GM12865 (cell line): ENCODE data around the gene MED4.

Experiments used
- DNase-seq: peaks from one replicate; pipeline ENCODE4 v3.0.0; 2010; ENCODE audit warnings: low read depth
- H3K4me3 ChIP-seq: 2 replicates; pipeline ENCODE4 v1.5.1; 2011; ENCODE audit warnings: mild to moderate bottlenecking, low read depth, low read length, control low read depth
- TF ChIP-seq, protein P1 (sequence below): IDR thresholded peaks from 2 replicates; pipeline ENCODE4 v1.5.1; 2011; ENCODE audit warnings: low read length, control low read depth, low read depth, inconsistent platforms; ENCODE audit not compliant: insufficient read depth; ENCODE audit errors: missing control alignments

The MED4 gene

DNA sequence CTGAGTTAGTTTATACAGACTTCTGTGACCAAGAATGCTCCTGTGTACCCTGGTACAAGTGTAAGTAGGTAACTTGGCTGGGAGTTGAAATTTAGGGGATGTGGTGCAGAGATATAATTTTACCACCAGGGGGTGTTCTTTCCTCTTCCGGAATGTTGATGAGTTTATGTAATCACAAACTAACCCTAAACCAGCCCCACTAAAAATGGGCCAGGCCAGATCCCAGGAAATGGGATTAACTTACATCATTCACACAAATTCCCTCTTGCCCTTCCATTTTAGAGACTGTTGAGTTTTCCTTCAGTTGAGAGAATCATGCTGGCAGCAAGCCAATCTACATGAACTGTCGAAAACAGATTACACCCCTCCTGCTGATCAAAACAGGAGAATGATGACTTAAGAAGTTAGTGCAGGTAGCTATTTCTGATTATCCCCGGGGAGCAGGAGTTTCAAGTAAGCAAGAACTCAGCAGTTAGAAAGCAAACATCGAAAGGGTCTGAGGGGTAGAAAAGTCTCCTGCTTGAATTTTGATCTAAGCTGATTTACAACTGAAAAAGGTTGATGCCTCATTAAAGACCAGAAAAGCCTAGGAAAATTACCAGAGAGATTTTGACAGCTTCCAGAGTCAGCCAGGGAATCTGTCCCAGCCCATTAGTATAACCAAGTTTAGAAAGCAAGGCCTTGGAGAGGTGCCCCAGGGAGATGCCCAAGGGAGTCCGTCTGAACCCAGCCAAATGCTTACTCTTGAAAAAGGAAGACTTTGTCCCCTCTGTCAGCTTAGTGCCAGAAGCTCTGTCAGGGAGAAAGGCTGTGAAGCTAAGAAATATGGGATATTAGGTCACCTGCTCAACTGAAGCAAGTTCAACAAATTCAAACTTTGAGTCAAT is 32.3 kb upstream of the MED4 start:
- peak; percentile 66 for DNase-seq
- no peak overlapping the region for H3K4me3 ChIP-seq
- TF ChIP-seq, protein P1, sequence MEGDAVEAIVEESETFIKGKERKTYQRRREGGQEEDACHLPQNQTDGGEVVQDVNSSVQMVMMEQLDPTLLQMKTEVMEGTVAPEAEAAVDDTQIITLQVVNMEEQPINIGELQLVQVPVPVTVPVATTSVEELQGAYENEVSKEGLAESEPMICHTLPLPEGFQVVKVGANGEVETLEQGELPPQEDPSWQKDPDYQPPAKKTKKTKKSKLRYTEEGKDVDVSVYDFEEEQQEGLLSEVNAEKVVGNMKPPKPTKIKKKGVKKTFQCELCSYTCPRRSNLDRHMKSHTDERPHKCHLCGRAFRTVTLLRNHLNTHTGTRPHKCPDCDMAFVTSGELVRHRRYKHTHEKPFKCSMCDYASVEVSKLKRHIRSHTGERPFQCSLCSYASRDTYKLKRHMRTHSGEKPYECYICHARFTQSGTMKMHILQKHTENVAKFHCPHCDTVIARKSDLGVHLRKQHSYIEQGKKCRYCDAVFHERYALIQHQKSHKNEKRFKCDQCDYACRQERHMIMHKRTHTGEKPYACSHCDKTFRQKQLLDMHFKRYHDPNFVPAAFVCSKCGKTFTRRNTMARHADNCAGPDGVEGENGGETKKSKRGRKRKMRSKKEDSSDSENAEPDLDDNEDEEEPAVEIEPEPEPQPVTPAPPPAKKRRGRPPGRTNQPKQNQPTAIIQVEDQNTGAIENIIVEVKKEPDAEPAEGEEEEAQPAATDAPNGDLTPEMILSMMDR, result peak; percentile 61

DNA sequence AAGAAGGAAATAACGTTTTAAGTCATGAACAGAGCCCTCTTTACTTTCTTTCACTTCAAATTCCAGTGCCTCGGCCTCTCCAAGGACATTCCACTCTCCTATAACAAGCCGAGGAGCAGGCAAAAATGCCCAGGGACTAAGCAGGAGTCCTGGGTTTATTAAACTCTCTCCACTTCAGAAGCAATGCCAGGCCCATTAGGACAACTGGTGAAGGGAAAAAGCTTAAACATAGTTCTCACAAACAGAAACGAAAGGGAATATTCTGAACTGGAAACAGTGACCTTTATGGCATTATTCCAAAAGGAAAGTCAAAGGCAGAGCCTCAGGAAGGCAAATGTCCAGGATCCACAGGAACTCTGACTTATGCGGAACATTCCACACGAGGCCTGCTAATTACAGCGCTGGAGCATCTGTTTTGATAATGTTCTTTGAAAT is 30.9 kb upstream of the MED4 start:
- TF ChIP-seq, protein P1, result no peak
- no peak for DNase-seq
- no peak overlapping the region for H3K4me3 ChIP-seq

DNA sequence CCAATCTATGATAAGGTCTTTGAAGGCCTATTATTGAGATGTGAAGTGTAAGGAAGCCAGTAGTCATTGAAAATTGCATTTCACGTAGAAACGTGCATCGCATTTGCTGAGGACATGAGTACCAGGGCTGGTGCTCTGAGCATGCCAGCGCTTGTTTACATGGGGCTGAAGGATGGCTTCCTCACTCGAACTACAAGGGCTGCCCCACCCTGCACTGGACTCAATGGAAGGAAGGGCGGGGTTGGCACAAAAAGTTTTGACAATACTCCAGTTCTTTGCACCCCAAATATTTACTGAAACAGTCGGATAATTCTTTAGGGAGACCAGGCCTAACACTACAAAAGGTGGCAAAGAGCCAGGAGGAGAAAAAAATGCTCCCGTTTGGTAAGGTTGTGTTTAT is 28.9 kb upstream of the MED4 start:
- TF ChIP-seq, protein P1, result no peak
- no peak overlapping the region for H3K4me3 ChIP-seq
- DNase-seq, result no peak

DNA sequence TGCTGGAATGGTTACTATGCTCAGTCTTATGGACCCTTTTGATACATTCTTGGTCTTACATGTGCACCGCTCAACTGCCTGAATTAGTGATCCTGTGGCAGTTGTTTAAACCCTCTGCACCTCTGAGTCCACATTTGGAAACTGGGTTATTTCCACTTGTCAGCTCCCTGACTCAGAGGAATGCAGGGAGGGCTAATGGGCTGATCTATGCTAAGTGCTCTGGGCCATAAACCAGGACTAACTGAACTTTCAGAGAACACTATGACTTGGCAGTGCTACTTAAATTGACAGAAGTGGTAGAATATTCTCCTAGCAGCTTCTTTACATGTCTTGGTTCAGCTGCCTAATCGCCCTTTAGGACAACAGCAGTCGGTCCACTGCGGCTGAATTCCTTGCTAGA is 26.8 kb upstream of the MED4 start:
- no peak for DNase-seq
- TF ChIP-seq, protein P1, result no peak
- H3K4me3 ChIP-seq, result no peak overlapping the region

DNA sequence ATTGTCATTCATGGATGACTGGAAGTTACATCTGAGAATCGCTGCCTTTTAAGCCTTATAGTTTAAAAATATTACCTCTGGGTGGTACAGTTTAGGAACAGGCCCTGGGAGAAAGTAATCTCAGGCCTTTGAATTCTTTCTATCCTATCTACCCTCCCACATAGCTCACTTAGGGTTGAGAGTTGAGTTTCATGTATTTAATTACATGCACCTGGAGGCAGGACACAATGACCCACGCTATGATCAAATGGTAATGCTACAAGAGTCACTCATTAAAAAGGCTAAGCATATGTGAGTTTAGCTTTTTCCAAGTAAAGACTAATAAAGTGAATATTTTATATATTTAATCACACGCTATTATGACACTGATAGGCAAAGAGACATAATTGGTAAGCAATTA is 25.3 kb upstream of the MED4 start:
- no peak for DNase-seq
- TF ChIP-seq, protein P1, result no peak
- no peak overlapping the region for H3K4me3 ChIP-seq

DNA sequence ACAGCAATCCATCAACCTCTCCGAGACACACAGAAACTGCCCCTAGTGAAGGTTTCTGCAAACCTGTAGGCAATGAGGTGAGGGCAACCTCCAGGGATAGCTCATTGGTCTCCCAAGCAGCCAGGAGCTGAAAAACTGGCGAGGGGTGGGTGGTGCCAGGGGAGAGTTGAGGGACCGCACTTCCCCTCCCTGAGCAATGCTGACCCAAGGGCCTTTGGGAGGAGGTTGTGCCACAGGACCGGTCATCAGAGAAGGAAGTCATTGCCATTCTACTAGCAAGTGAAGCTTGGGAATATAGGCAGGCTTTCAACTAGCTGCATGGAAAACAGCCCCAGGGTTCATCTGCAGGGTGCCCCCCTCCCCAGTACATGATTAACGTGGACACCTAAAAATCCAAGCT is 23.1 kb upstream of the MED4 start:
- DNase-seq, result no peak
- no peak overlapping the region for H3K4me3 ChIP-seq
- TF ChIP-seq, protein P1, result no peak

DNA sequence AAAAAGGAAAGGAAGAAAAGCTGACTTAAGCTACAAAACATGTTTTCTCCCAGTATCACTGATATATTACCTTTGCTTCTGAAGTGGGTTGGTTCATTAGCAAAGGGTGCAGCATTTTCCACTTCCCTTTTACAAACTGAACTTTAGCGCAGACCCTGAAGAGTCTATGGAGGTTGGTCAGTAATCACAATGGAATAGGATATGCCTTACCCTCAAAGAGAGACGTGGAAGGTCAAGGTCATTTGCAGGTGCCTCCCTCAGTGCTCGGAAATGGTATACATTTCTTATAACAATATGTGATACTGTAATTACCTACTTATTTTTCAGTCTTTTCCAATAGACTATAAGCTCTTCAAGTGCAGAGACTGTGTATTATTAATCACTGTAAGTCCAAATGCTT is 21.9 kb upstream of the MED4 start:
- no peak for DNase-seq
- no peak overlapping the region for H3K4me3 ChIP-seq
- TF ChIP-seq, protein P1, result no peak
